Nucleus accumbens (tissue), 56 donors: ENCODE results near the gene PRPSAP1.
"Not testable (repeated sequence)": the region's sequence is repeated elsewhere in the genome, so short reads cannot be mapped to it uniquely, and the experiment has no call there.

Experiments
- DNase-seq, 56 donors: peaks; one replicate each; lab custom pipeline; 2025; lab: John Stamatoyannopoulos, UW

The PRPSAP1 gene

DNA sequence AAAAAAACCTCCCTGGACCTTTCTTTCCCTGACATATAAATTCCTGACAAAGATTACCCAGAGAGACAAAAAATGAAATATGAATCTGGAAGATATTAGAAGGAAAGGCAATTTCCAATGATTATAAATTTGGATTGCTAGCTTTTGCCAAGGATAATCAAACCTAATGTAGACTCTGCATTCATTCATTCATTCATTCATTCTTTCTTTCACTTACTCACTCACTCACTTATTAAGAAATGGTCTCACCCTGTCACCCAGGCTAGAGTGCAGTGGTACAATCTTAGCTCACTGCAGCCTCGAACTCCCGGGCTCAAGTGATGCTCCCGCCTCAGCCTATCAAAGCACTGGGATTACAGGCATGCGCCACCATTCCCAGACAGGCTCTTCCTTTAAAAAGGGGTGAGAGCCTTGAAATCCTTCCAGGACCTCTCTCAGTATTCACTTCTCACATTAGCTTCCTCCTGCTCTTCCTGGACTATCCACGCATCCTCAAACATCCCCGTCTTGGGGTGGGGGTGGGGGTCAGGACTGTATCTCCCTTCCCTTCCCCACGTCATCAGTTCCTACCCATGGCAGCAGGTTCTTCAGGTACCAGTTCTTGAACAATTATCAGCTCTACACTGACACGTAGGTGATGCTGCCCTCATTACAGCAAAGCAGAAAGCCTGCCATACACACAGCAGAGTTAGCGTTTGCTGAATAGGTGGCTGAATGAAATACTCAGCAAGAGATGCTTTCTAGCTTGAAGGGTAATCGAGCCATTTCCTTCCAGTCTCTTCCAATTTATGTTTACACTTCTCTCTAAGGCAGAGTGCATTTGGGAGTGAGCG lies 19.8 kb downstream of the PRPSAP1 start:
- DNase-seq, result peak in 15 of 56 donors; percentile 2 to 45 (median 25)

- DNase-seq, result no peak
Observed at GRCh38 chr17:76331083-76331482, 22.6 kb downstream of the PRPSAP1 start.

- DNase-seq, result no peak
Observed at GRCh38 chr17:76329664-76330063, 24.1 kb downstream of the PRPSAP1 start.

- DNase-seq, result no peak
Observed at GRCh38 chr17:76327696-76328095, 26.0 kb downstream of the PRPSAP1 start.

GRCh38 chr17:76326306-76326705 lies 27.4 kb downstream of the PRPSAP1 start:
- no peak for DNase-seq

- no peak for DNase-seq
Observed at GRCh38 chr17:76318586-76318985, 35.1 kb downstream of the PRPSAP1 start.

DNA sequence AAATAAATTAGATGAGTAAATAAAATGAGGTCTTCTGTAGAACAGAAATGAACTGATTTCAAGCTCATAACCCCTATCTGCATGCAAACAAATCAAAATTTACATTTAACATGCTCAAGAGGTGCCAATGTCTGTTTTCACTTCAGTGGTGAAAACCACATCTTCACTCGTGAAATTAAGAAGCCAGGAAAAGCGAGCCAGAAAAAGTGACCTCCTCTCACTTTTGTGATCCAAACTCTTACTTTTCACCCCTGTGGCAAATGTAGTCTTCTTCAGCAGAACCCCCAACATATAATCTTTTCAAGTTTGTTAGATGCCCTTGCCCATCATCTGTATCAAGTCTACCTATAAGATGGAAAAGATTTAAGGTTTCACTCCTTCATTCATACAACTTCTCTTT lies 36.2 kb downstream of the PRPSAP1 start:
- no peak for DNase-seq

DNA sequence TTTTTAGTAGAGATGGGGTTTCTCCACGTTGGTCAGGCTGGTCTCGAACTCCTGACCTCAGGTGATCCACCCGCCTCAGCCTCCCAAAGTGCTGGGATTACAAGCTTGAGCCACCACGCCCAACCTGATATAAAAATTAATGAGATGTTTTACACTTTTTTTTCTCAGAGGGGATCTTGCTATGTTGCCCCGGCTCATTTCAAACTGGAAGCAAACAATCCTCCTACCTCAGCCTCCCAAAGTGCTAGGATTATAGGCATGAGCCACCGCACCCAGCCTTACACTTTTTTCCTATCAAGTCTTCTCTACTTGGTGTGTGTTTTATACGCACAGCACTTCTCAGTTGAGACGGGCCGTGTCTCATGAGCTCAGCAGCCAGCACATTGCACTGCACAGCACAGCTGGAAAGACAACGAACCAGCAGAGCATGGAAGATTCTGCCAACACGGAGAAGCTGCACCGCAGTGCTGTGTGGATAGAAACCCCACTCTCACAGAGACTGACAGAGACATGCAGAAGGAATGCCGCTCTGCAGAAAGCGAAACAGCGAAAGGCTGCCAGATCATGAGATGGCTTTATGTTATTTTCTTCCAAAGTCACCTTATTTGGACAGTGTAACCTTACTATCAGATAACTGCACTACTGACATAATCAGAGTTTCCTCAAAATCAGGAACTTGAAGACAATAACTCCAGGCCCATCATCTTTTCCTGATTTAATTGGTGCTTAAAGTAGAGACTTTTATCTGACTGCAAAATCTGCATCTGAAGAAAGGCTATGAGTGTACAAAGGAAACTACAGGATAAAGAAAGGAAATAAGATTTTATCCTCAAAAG lies 39.1 kb downstream of the PRPSAP1 start:
- DNase-seq, result no peak

GRCh38 chr17:76312735-76313134 lies 41.0 kb downstream of the PRPSAP1 start:
- no peak for DNase-seq

- DNase-seq, result no peak
Observed at GRCh38 chr17:76309461-76309860, 44.3 kb downstream of the PRPSAP1 start.

DNA sequence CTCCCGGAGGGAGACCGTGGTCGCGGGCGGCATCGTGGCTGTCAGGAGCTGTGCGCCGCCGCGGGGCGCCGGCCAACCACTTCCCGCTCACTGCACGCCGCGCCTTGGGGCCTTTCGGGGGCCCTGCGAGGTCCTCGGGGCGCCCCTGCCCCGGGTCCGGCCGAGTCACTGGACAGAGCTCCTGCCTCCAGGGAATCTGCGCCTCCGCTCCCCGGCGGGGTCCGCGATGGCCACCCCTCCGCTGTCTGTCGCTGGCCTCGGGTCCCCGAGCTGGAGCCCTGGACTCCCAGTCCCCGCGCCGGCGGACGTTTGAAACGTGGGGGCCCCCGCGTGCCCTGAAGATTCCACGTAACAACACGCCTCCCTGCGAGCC lies 45.8 kb downstream of the PRPSAP1 start, which contains the start of gene QRICH2:
Gene QRICH2, minus strand, starts transcription at position 311 of the 373 bp plus-strand sequence. Its CDS starts 278 bp downstream, at position 33.
- DNase-seq, result no peak

DNA sequence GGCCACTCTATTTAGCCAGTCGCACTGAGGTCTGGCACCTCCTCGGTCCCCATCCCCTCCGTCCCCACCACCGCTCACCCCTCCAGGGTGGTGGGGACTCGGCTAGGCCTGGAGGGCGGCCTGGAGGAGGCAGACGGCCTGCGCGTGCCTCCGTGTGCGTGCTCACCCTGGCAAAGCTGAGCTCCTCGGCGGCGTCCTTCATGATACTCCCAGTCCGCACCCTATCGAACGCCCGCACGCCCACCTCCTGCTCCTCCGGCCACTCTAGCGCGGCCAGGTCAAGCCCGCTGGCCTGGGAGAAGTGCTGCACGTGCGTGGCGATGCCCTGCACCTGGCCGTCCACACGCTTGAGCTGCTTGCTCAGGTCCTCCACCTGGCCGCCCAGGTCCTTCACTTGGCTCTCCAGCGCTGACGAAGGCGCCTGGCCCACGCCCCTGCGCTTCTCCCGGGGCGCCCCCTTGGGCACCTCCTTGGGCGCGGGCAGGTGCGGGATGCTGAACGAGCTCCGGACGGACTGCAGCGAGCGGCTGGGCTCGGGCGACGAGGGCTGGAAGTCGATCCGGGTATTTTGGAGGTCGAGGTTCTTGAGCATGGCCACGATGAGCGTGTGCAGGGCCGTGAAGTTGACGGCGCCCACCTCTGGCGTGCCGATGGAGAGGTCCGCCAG lies 46.3 kb downstream of the PRPSAP1 start:
- DNase-seq, result no peak

- DNase-seq, result not testable (repeated sequence)
Observed at GRCh38 chr17:76305135-76305454, 48.6 kb downstream of the PRPSAP1 start.

DNA sequence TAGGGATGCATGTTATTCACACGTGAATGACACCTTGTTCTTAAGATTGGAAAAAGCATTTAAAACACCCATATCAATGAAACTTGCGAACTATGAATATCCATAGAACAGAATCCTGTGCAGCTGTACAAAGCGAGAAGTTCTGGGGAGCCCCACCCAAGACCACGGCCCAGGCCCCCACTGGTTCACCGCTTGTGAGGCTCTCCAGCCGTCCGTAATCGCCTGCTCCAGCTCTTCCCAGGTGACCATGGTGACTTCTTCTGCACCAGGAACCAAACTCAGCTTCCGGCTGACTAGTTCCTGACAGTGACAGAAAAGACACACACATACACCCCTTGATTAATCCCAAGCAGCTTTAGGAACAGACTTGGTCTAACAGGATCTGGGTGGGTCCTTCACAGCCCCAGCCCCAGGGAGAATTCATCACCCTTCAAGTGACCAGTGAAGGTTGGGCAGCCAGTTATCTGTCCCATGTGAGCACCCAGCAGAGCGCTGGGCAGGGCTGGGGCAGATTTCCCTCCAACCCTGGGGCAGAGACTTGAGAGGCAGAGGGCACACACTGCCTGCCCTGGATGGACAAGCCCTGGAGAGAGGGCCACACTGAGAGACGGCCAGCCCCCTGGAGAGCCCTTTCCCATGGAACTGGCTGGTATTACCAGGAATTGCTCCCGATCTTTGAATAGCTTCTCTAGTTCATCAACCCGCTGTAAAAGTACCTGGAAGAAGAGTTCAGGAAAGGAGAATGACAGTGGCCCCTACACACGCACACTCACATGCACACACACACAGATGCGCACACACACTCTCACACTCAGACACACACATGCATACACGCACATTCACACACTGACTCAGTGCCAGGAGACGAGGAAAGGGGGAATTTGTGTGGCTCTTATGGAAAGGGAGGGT lies 49.2 kb downstream of the PRPSAP1 start:
- no peak for DNase-seq

DNA sequence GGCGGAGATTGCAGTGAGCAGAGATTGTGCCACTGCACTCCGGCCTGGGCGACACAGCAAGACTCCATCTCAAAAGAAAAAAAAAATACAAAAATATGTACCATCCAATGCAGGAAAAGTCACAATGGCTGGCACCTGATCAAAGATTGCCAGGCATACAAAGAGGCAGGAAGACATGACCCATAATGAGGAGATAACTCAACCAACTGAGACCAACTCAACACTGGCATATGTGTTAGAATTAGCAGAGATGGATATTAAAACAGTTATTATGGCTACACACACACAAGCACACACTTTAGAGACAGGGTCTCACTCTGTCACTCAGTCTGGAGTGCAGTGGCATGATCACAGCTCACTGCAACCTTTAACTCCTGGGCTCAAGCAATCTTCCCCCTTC lies 56.3 kb downstream of the PRPSAP1 start:
- DNase-seq, result no peak

DNA sequence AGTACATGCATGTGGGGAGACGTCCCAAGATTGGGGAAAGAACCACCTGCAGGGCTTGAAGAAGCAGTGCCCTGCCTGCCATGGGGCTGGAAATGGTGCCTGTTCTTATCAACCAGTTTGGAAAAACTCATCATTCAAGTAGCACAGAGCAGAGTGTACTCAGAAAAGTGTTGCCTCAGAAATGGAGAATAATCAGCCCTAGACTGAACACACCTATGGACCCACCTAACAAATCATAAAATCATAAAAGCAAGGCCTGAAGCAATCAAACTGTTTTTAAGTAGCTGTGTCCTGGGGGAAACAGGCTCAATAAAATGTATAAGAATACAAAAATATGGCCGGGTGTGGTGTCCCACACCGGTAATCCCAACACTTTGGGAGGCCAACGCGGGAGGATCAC lies 56.8 kb downstream of the PRPSAP1 start:
- no peak for DNase-seq

DNA sequence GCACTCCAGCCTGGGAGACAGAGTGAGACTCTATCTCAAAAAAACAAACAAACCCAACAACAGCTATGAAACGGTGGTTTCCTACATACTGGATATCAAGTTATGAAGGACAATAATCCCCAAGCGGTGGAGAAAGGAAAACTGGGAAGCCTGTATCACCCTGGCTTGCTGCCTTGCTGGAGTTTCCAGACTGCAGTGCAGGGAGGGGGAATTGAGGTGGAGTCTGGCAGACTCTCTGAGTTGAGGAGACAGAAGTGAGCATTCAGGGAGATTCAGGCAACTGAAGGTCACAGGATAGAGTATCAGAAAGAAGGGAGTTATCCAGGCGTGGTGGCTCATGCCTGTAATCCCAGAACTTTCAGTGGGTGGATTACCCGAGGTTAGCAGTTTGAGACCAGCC lies 57.5 kb downstream of the PRPSAP1 start:
- DNase-seq, result no peak

GRCh38 chr17:76293106-76293505 lies 60.6 kb downstream of the PRPSAP1 start:
- DNase-seq, result no peak

DNA sequence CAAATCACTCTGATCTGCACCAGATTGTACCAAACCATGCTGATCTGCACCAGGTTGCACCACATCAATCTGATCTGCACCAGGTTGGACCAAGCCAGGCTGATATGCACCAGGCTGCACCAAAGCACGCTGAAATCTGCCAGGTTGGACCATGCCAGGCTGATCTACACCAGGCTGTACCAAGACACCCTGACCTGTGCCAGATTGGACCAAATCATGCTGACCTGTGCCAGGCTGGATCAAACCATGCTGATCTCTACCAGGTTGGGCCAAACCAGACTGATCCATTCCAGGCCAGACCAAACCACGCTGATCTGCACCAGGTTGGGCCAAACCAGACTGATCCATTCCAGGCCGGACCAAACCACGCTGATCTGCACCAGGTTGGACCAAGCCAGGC lies 61.1 kb downstream of the PRPSAP1 start:
- DNase-seq, result no peak
